ENCODE measurements around the gene RPS6KA2.

The RPS6KA2 gene

GRCh38 chr6:166470029-166470862 lies 156.8 kb downstream of the RPS6KA2 start:
- Histone ChIP-seq H3K27me3 (replicated peaks; ENCODE audit: control insufficient read depth, insufficient read depth, low read length) (no peaks in the 10 kb centered on the region; the same call in 1 of the 2 replicates), H3K36me3 (ENCODE audit: control insufficient read depth, insufficient read depth, low read length) (no peaks in the 10 kb centered on the region; the same call in 1 of the 2 replicates), H3K4me3 (replicated peaks; ENCODE audit: low read depth, low read length) (no peak overlapping the region)
- DNase-seq (ENCODE audit: extremely low read depth, insufficient read length): no peak
- TF ChIP-seq CTCF (IDR thresholded peaks at IDR 0.05; ENCODE audit: insufficient read depth, low read length, poor library complexity, severe bottlenecking): no peak

- H3K4me3 ChIP-seq (replicated peaks; ENCODE audit: low read depth, low read length): no peak overlapping the region
- no peaks in the 10 kb centered on the region; the same call in 1 of the 2 replicates for H3K27me3 ChIP-seq (replicated peaks; ENCODE audit: control insufficient read depth, insufficient read depth, low read length)
- H3K36me3 ChIP-seq (ENCODE audit: control insufficient read depth, insufficient read depth, low read length): no peaks in the 10 kb centered on the region; the same call in 1 of the 2 replicates
- TF ChIP-seq CTCF (IDR thresholded peaks at IDR 0.05; ENCODE audit: insufficient read depth, low read length, poor library complexity, severe bottlenecking): no peak
- no peak for DNase-seq (ENCODE audit: extremely low read depth, insufficient read length)
These were observed 157.6 kb downstream of the RPS6KA2 start for GRCh38 chr6:166469426-166469961.

GRCh38 chr6:166467436-166468000 lies 159.5 kb downstream of the RPS6KA2 start:
- DNase-seq (ENCODE audit: extremely low read depth, insufficient read length): no peak
- Histone ChIP-seq H3K27me3 (replicated peaks; ENCODE audit: control insufficient read depth, insufficient read depth, low read length) (no peaks in the 10 kb centered on the region; the same call in 1 of the 2 replicates), H3K4me3 (replicated peaks; ENCODE audit: low read depth, low read length) (no peak overlapping the region), H3K36me3 (ENCODE audit: control insufficient read depth, insufficient read depth, low read length) (no peaks in the 10 kb centered on the region; the same call in 1 of the 2 replicates)
- TF ChIP-seq CTCF (IDR thresholded peaks at IDR 0.05; ENCODE audit: insufficient read depth, low read length, poor library complexity, severe bottlenecking): no peak

GRCh38 chr6:166466178-166467122 lies 160.6 kb downstream of the RPS6KA2 start:
- DNase-seq (ENCODE audit: extremely low read depth, insufficient read length): no peak

More at GRCh38 chr6:166466178-166467122, 160.6 kb downstream of the RPS6KA2 start:
- Histone ChIP-seq H3K4me3 (replicated peaks; ENCODE audit: low read depth, low read length) (no peak overlapping the region), H3K36me3 (ENCODE audit: control insufficient read depth, insufficient read depth, low read length) (no peaks in the 10 kb centered on the region; the same call in 1 of the 2 replicates), H3K27me3 (replicated peaks; ENCODE audit: control insufficient read depth, insufficient read depth, low read length) (no peaks in the 10 kb centered on the region; the same call in 1 of the 2 replicates)
- TF ChIP-seq CTCF (IDR thresholded peaks at IDR 0.05; ENCODE audit: insufficient read depth, low read length, poor library complexity, severe bottlenecking): no peak
